NCI-H226 (cell line): ENCODE data around the gene OR2D2.
"Not testable (repeated sequence)": the region's sequence is repeated elsewhere in the genome, so short reads cannot be mapped to it uniquely, and the experiment has no call there.

Experiments used
- DNase-seq: peaks from one replicate; pipeline ENCODE4 v3.0.0-alpha.2; 2015

The OR2D2 gene, protein sequence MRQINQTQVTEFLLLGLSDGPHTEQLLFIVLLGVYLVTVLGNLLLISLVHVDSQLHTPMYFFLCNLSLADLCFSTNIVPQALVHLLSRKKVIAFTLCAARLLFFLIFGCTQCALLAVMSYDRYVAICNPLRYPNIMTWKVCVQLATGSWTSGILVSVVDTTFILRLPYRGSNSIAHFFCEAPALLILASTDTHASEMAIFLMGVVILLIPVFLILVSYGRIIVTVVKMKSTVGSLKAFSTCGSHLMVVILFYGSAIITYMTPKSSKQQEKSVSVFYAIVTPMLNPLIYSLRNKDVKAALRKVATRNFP

DNA sequence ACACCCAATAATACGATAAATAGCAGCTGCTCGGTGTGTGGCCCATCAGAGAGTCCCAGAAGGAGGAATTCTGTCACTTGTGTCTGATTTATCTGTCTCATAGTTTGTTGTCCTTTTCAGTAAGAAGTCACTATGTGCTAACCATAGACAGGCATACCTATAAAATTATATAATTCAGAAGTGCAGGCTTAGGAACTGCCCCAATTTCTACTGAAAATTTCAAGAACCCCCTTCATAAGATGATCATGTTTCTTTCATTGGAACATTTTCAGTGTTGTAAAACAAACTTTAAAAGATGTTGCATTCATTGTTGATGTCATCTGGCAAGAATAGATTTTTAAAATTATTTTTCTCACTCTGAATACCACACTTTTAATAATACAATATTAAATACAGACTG is at the start of gene OR2D2:
TSS of gene OR2D2 (minus strand) at position 101 of the 400 bp plus-strand sequence. CDS start at position 101, 0 bp downstream.
- DNase-seq: no peak

DNA sequence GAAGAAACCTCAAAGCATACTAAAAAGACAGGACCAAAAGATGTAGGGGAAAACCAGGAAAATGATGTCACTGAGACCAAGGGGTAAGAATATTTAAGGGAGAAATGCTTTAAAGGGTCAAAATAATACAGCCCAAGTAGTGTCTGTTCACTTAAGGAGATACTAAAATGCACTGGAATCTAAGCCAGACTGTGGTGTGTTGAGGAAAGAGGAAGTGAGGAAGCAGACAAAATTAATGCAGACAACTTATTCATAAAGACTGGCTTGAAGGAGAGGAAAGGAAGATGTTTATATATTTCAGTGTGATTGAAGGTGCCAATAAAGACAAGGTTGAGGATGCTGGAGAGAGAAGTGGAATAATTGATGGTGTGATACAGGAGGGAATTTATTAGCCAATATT is 49.7 kb upstream of the OR2D2 start:
- no peak for DNase-seq

DNA sequence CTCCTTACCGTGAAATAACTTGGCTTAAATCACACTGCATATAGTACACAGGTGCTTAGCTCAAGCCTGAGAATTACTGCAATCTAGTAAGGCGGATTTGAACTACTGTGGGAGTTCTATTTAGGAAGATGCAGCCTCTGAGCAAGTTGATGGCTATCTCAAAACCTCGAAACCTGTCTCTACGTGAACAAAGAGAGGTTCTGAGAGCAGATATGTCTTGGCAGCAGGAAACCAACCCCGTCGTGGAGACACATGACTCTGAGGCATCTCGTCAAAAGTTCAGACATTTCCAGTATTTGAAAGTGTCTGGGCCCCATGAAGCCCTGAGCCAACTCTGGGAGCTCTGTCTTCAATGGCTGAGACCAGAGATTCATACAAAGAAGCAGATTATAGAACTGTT is 39.8 kb upstream of the OR2D2 start:
- DNase-seq: no peak

DNA sequence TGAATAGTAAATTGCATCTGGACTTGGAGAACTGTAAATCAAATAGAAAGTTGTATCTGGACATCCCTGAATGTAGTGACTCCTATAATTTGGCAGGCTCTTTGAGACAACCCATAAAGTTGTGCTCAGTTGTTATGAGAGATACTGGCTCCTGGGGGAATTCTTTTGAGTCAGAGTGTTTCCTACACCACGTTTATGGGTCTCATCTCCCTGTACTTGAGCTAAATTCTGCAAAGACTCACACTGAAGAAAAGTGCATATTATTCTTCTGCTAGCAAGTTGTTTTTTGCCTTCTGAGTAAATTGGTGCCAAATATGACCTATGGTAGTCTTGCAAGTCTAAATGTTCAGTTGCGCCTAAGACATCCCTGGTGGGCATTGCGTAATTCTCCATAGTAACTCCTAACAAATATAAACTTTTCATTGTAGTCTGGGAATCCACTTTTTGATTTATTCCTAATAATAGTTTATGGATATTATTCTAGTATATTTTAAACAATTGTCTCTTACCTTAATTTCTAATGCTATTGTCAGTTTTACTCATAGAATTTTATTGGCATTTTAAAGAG is 38.9 kb upstream of the OR2D2 start:
- DNase-seq: no peak

DNA sequence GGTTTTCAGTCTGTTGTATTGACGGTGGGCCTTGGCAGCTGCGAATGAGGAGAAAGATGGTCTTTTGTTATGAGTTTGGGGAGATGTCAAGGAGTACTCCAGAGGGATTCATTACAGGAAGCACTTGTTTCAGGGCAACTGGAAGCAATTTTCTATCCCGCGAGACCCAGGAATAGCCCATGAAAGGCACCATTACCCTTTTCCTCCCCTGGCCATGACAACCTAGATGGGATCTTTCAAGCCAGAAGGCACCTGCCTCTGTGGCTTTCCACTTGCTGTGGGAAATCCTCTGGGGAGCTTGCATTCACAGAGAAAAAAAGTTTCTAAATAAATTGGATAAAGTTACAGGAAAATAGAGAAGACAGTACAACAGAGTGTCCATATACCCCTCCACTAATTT is 36.6 kb upstream of the OR2D2 start:
- DNase-seq: no peak

DNA sequence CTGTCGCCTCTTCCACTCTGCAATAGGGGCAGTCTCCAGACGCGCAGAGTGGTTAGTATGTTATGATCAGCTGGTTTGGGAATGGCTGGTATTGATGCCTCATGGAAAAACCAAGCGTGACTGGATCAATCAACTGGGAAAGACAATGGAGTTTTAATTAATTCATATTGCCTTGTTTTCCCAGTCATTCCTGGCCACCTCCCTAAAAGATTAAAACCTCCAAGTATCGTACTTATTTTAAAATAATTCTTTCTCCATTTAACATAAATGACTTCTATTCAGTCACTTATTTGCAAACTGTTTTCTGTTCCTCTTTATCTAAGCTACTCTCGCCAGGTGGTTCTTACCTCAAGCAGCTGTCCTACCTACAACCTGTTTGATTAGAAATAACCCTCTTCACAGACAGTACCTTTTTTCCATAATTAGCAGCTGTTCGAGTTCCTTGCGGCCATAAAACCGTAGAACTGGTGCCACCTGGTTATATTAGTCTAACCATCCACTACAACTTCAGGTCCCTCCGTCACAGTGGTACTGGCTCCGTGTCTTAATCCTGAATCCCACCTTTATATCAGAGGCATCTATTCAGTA is 34.8 kb upstream of the OR2D2 start:
- no peak for DNase-seq

DNA sequence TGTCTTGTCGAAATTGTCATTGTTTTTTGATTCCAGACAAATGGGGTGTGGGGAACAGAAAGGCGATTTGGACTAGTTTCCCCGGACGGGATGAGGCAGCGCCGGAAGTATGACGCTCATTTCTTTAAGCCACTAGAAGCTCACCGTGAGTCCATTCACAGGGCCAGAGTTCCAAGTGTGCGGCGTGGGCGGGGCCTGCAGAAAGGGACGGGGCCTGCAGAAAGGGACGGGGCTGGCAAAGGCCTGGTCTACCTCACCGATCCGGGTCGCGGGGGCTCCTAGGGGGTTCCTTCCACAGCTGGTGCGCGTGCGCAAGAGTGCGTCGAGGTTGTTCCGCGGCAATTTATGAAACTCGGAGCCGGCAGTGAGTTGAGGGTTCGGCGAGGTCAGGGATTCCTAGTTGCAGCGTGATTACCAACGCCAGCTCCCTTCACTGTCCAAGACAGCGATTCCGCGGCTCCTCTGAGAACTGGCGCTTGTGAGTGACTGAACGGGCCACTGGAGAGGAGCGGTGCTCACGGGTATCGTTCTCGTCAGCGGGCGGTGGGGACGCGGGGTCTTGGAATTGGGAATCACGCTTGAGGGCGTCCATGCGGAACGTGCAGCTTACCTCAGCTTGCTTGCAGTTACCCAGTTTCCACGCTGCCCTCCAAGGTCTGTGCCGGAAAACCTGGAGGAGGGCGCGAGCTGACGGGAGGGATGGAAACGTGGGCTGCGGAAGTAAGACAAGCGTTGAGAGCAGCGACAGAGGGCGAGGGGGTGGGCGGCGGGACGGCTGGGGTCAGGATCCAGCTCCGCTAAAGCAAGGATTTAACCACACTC is 34.1 kb upstream of the OR2D2 start, which contains the start of gene ZNF215:
TSS of gene ZNF215 (plus strand) at position 219 of the 822 bp plus-strand sequence. CDS start 5,847 bp downstream, outside the sequence.
- DNase-seq: no peak

DNA sequence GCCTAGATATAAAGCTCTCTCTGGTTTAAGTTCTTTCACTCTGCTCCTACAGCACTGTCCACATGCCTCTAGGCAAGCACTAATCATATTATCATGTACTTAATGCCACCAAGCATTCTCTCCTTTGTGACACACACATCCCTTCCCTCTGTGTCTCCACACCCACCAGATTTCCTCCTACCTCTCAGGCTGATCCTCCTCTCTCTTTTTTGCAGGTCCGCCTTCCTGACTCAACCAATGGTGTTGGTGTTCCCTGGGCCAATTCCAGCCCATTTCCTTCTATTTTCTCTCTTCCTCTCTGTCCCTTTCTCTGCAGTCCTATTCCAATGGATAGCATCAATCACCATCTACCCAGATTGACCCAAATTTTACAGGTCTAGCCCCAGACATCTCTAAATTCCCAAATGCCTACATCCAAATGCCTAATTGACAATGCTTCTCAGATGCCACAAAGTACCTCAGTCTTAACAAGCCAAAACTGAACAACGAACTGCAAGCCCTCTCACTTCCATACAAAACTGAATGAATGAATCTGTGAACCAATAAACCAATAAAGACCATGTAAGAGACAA is 33.4 kb upstream of the OR2D2 start:
- no peak for DNase-seq

DNA sequence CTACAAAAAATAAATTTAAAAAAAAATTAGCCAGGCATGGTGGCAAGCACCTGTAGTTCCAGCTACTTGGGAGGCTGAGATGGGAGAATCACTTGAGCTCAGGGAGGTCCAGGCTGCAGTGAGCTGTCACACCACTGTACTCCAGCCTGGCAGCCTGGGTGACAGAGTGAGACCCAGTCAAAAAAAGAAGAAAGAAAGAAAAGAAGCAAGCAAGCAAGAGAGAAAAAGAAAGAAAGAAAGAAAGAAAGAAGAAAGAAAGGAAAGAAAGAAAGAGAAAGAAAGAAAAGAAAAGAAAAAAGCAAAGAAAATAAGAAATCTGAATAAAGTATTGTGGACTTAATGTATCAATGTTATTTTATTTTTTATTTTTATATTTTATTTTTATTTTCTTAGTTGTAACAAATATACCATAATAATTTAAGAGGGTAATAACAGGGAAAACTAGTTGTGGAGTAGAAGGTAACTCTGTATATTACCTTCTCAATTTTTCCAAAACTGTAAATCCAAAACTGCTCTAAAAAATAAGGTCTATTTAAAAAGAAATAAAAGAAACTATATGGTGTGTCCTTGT is 32.8 kb upstream of the OR2D2 start:
- no peak for DNase-seq

DNA sequence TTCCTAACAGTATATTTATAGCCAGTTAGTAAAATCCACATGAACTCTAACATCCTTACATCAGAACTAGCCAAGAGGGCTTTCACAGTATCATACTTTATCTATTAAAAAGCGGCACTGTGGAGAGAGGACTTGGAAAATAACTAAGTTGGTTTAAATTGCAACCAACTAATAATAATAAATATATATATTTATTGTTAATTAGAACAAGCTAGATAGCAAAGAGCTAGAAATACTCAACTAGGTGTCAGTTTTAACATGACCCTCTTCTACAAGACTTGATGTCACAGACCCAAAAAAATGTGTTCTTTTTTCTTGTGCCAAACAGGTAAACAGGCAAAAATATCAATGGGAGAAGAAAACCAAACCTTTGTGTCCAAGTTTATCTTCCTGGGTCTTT is 28.4 kb upstream of the OR2D2 start, which contains the start of gene OR2D3:
TSS of gene OR2D3 (plus strand) at position 301 of the 400 bp plus-strand sequence. CDS start at position 301, 0 bp downstream.
- DNase-seq: no peak

DNA sequence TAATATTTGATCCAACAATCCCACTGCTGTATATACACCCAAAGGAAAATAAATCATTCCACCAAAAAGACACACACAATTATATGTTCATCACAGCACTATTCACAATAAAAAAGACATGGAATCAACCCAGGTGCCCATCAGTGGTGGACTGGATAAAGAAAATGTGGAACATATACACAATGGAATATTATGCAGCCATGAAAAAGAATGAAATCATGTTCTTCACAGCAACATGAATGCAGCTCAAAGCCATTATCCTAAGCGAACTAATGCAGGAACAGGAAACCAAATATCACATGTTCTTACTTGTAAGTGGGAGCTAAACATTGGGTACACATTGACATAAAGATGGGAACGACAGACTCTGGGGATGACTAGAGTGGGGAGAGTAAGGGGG is 27.4 kb upstream of the OR2D2 start:
- no peak for DNase-seq

DNA sequence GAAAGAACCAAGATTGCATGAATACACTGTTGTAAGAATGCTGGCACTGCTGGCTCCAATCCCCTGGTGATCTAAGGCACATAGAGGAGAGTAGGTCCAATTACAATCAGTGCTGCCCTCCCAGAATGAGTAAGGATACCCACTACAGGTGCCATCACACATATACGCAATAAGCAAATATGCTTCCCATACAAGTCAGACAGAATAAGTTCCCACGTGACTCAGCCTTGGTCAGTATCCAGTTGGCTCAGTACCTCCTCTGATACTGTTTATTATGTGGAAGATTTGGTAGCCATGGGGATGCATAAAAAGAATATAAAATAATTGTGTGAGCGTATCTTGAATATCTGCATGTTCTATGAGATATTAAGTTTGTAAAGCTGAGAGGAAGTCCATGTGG is 19.6 kb upstream of the OR2D2 start:
- DNase-seq: no peak

DNA sequence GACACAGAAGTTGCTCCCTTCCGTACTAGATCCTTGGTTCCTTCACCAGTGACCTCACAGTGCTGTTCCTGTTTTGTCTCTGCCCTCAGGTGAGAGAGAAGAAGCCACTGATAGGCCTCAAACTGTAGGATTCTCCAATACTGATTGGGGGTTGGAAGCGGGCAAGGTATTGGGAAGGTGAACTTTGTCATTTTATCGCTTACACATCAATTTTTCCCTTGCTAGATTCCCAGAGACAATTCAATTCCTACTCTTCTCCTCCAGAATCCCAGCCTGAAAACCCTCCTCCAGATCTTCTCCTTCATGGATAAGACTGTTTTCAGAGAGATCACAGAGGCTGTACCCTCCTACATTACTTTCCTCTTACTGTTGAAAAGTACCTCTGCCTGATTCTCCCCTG is 19.1 kb upstream of the OR2D2 start:
- DNase-seq: no peak

DNA sequence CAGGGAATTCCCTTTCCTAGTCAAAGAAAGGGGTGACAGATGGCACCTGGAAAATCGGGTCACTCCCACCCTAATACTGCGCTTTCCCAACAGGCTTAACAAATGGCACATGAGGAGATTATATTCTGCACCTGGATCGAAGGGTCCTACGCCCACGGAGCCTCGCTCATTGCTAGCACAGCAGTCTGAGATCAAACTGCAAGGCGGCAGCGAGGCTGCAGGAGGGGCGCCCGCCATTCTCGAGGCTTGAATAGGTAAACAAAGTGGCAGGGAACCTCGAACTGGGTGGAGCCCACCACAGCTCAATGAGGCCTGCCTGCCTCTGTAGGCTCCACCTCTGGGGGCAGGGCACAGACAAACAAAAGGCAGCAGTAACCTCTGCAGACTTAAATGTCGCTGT is 12.5 kb upstream of the OR2D2 start:
- DNase-seq: not testable (repeated sequence)

DNA sequence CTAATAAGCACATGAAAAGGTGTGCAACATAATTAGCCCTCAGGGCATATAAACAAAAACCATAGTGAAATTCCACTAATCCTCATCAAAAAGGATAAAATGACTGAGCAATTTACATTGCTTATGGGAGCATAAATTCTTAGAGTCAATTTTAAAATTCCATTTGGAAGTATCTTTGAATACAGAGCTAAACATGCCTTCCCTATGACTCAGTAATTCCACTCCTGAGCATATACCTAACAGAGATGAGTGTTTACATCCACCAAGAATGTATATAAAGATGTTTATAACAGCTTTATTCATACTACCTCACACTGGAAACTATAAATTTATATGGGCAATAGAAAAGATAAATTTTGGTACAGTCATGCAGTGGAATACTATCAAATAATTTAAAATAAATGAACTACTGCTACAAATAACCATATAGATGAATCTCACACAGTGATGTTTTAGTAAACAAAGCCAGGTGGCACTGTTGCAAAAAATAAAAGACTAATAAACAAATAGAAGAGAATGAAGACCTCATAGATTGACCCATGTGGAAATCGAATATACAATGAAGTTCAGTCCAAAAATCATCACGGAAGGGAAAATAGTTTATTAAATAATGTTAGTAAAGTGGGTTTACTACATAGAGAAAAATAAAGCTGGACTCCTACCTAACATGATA is 8.2 kb upstream of the OR2D2 start:
- no peak for DNase-seq

DNA sequence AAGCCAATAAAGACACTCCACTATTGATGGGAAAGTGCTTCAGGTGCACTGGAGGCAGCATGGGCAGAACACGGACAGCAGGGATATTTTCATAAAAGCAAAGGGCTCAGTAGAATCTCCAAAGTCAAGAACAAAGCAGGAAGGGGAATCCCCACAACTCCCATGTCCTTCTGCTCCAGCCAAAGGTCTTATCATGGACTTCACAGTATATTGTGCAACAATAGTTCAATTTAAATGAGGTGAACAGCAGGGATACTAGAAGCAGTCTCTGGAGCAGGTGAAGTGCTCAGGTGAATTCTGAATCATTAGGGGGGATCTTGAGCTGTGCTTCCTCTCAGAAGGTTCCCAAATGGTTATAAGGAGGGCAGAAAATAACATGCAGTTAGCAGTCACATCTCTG is 6.6 kb upstream of the OR2D2 start:
- no peak for DNase-seq

DNA sequence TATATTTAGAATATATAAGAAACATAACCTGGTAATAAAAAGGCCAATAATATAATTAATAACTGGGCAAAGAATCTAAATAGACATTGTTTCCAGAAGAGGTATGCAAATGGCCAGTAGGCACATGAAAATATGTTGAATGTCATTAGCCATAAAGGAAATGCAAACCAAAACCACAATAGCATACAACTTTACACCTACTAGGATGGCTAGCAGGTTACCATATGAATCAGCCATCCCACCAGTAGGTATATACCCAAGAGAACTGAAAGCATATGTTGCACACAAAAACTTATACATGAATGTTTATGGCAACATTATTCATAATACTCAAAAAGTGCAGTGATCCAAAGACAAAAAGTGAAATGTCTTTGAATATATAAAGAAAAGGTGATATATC is 2.7 kb upstream of the OR2D2 start:
- DNase-seq: no peak

DNA sequence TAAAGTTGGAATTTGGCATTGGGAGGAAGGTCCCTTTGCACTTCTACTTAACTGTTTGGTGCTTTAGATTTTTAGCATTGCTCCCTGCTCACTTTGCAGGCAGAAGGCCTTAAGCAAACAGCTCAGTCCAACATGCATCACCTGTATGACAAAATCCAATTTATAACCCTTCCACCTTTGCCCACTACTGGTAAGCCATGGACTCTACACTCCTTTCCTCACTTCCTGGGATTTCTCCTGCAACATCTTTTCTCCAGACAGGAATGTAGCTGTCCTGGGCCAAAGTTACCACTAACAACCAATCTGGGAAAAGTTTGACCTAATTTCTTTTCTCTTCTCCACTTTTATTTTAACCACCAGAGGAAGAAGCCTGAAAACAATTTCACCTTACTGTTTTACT is 1.8 kb upstream of the OR2D2 start:
- no peak for DNase-seq

DNA sequence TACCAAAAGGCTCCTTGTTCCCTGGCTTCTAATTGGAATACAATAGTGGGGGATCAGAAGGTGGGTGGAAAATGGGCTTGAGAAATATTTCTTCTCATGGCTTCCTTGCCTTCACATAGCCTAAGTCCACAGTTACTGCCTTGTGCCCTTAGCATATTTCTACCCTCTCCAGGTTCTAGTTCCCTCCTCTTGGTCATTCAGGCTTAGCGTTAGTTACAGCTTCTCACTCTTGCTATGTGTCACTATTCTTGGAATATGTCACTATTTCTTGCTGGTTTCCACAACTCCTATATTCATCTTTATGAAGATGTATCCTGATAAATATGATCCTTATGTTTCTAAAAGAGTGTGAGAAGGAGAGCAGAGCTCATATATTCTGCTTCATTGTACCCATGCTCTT is 2.5 kb downstream of the OR2D2 start:
- no peak for DNase-seq

DNA sequence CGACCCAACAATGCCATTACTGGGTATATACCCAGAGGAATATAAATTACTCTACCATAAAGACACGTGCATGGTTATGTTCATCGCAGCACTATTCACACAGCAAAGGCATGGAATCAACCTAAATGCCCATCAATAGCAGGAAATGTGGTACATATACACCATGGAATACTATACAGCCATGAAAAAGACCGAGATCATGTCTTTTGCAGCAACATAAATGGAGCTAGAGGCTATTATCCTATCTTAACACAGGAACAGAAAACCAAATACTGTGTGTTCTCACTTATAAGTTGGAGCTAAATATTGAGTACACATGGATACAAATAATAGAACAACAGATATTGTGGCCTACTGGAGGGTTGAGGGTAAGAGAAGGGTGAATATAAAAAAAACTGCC is 3.5 kb downstream of the OR2D2 start:
- DNase-seq: no peak

DNA sequence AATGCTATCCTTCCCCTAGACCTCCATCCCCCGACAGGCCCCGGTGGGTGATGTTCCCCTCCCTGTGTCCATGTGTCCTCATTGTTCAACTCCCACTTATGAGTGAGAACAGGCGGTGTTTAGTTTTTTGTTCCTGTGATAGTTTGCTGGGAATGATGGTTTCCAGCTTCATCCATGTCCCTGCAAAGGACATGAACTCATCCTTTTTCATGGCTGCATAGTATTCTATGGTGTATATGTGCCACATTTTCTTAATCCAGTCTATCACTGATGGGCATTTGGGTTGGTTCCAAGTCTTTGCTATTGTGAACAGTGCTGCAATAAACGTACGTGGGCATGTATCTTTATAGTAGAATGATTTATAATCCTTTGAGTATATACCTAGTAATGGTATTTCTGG is 4.6 kb downstream of the OR2D2 start:
- not testable (repeated sequence) for DNase-seq

DNA sequence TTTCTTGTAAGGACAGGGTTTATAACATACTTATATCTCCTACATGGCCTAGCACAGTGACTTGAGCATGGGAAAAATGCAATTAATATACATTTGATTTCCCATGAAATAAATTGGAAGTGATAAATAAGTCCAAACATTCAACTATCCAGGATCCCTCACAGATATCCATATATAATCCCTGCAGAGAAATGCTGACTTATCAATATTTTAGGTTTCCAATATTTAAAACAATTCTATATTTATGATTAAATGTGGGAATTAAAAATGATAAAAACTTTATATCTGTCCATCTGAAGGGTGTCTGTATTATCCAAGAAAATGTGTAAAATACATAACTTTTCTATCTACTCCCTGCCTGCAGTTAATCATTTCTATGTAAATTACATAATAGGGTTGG is 9.5 kb downstream of the OR2D2 start:
- no peak for DNase-seq
